ENCODE data around the gene RBM33. TPM values are rescaled to one million over a fixed set of nuclear protein-coding genes. Genes with fewer than 3 reads are reported as not detected.

The RBM33 gene
- polyA plus RNA-seq, 2 of the 4 experiments (the other 2 are of a cell fraction): 21.7 to 21.9 TPM

- TF ChIP-seq, protein P1, sequence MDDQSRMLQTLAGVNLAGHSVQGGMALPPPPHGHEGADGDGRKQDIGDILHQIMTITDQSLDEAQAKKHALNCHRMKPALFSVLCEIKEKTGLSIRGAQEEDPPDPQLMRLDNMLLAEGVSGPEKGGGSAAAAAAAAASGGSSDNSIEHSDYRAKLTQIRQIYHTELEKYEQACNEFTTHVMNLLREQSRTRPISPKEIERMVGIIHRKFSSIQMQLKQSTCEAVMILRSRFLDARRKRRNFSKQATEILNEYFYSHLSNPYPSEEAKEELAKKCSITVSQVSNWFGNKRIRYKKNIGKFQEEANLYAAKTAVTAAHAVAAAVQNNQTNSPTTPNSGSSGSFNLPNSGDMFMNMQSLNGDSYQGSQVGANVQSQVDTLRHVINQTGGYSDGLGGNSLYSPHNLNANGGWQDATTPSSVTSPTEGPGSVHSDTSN (IDR thresholded peaks at IDR 0.05): no peak
- no peak for TF ChIP-seq CHD2 (IDR thresholded peaks at IDR 0.05; ENCODE audit: low read length, partially characterized antibody)
- no peak for TF ChIP-seq ZFP36 (IDR thresholded peaks at IDR 0.05; ENCODE audit: borderline replicate concordance, partially characterized antibody)
Observed at GRCh38 chr7:155670521-155670920, 26.1 kb downstream of the RBM33 start (continued).

- Histone ChIP-seq H3K4me1 (peaks cover 3% of the 10 kb centered on the region; the same call in 2 of the 3 replicates), H3K27ac (no peak overlapping the region), H3K4me2 (no peak overlapping the region), H3K4me3 (no peak overlapping the region), H3K9me3 (no peaks in the 10 kb centered on the region)
- 84% methylated on average over 3 of the region's 3 CpGs for WGBS (ENCODE audit: missing lambda C conversion rate)
- POLR2A ChIA-PET: no interaction called here
- CTCF ChIA-PET: no interaction called here
- TF ChIP-seq E2F6 (IDR thresholded peaks at IDR 0.05; ENCODE audit: borderline replicate concordance, low read depth): no peak
- TF ChIP-seq, protein P2, sequence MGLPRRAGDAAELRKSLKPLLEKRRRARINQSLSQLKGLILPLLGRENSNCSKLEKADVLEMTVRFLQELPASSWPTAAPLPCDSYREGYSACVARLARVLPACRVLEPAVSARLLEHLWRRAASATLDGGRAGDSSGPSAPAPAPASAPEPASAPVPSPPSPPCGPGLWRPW (IDR thresholded peaks at IDR 0.05): no peak
- TF ChIP-seq, protein P3, sequence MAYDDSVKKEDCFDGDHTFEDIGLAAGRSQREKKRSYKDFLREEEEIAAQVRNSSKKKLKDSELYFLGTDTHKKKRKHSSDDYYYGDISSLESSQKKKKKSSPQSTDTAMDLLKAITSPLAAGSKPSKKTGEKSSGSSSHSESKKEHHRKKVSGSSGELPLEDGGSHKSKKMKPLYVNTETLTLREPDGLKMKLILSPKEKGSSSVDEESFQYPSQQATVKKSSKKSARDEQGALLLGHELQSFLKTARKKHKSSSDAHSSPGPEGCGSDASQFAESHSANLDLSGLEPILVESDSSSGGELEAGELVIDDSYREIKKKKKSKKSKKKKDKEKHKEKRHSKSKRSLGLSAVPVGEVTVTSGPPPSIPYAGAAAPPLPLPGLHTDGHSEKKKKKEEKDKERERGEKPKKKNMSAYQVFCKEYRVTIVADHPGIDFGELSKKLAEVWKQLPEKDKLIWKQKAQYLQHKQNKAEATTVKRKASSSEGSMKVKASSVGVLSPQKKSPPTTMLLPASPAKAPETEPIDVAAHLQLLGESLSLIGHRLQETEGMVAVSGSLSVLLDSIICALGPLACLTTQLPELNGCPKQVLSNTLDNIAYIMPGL (CRISPR knock-in tag; IDR thresholded peaks at IDR 0.05; ENCODE audit: borderline replicate concordance): no peak
- no peak for TF ChIP-seq HOXA7 (CRISPR knock-in tag; IDR thresholded peaks at IDR 0.05)
- TF ChIP-seq GATA3 (IDR thresholded peaks at IDR 0.05; ENCODE audit: borderline replicate concordance): no peak
- TF ChIP-seq TFCP2L1 (CRISPR knock-in tag; IDR thresholded peaks at IDR 0.05): no peak
- TF ChIP-seq, protein P1 (IDR thresholded peaks at IDR 0.05): no peak
- no peak for TF ChIP-seq CBX8 (IDR thresholded peaks at IDR 0.05)
- no peak for TF ChIP-seq NPAS2 (CRISPR knock-in tag; IDR thresholded peaks at IDR 0.05; ENCODE audit: borderline replicate concordance)
- no peak for TF ChIP-seq ZFP36 (IDR thresholded peaks at IDR 0.05; ENCODE audit: borderline replicate concordance, partially characterized antibody)
- no peak for FAIRE-seq
- no peak for DNase-seq (ENCODE audit: low read depth in 1 of 2, low spot score in 1 of 2)
- no peak for ATAC-seq
Observed at GRCh38 chr7:155674556-155674955, 30.1 kb downstream of the RBM33 start.

- Histone ChIP-seq H3K4me1 (no peaks in the 10 kb centered on the region; the same call in 2 of the 3 replicates), H3K4me2 (no peak overlapping the region), H3K27ac (no peak overlapping the region), H3K4me3 (no peak overlapping the region), H3K9me3 (no peaks in the 10 kb centered on the region)
- 87% methylated on average over 8 of the region's 8 CpGs for WGBS (ENCODE audit: missing lambda C conversion rate)
- ChIA-PET POLR2A (no interaction called here), CTCF (no interaction called here)
- ATAC-seq (no peak), FAIRE-seq (no peak), DNase-seq (ENCODE audit: low read depth in 1 of 2, low spot score in 1 of 2) (no peak)
- no peak for TF ChIP-seq JUN (IDR thresholded peaks at IDR 0.05)
- TF ChIP-seq, protein P4, sequence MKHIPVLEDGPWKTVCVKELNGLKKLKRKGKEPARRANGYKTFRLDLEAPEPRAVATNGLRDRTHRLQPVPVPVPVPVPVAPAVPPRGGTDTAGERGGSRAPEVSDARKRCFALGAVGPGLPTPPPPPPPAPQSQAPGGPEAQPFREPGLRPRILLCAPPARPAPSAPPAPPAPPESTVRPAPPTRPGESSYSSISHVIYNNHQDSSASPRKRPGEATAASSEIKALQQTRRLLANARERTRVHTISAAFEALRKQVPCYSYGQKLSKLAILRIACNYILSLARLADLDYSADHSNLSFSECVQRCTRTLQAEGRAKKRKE (CRISPR knock-in tag; IDR thresholded peaks at IDR 0.05; ENCODE audit: low read depth): no peak
- no peak for TF ChIP-seq NR3C1 (IDR thresholded peaks at IDR 0.05)
- no peak for TF ChIP-seq POLR2AphosphoS2 (conservative IDR thresholded peaks at IDR 0.05; ENCODE audit: low read length)
- TF ChIP-seq MYC (IDR thresholded peaks at IDR 0.05; ENCODE audit: borderline replicate concordance, low read length): no peak
- no peak for TF ChIP-seq EP300 (IDR thresholded peaks at IDR 0.05)
- TF ChIP-seq CEBPB (IDR thresholded peaks at IDR 0.05): no peak
- TF ChIP-seq RAD21 (conservative IDR thresholded peaks at IDR 0.05 in 1 of 2, IDR thresholded peaks at IDR 0.05 in 1 of 2): no peak
- TF ChIP-seq TP53 (CRISPR knock-in tag; IDR thresholded peaks at IDR 0.05): no peak
- no peak for TF ChIP-seq ZNF302 (CRISPR knock-in tag; IDR thresholded peaks at IDR 0.05)
Observed at GRCh38 chr7:155676052-155676451, 31.6 kb downstream of the RBM33 start.

Measured in A549 (cell line).